HG02588 (cell line): ENCODE results near the gene COL13A1.

Source experiments
- ATAC-seq: cut with Tn5 transposase; IDR thresholded peaks from one replicate; pipeline ENCODE4 v1.9.1; 2021; ENCODE audit warnings: mild to moderate bottlenecking, moderate library complexity; ENCODE audit not compliant: unreplicated experiment

COL13A1 gene

DNA sequence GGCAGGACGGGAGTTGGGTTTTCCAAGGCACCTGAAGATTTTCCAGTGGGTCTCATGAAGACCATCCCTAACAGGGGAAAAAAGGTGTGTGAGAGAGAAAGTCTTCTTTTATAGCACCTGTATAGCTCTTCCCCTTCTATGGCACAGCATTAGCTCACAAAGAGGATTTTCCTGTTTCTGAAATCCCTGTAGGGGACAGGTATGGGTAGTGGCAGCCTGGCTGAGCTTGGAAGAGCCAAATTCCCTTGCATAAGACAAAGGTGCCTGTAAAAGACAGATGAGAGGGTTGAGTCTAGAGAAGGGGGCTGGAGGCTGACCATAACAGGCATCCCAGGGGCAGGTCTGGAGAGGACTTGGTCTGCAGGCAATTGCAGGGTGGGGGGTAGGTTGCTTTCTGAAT lies 63.7 kb downstream of the COL13A1 start:
- ATAC-seq: no peak

GRCh38 chr10:69866246-69866687 lies 64.6 kb downstream of the COL13A1 start:
- ATAC-seq: no peak

GRCh38 chr10:69866688-69867461 lies 65.2 kb downstream of the COL13A1 start:
- ATAC-seq: no peak

DNA sequence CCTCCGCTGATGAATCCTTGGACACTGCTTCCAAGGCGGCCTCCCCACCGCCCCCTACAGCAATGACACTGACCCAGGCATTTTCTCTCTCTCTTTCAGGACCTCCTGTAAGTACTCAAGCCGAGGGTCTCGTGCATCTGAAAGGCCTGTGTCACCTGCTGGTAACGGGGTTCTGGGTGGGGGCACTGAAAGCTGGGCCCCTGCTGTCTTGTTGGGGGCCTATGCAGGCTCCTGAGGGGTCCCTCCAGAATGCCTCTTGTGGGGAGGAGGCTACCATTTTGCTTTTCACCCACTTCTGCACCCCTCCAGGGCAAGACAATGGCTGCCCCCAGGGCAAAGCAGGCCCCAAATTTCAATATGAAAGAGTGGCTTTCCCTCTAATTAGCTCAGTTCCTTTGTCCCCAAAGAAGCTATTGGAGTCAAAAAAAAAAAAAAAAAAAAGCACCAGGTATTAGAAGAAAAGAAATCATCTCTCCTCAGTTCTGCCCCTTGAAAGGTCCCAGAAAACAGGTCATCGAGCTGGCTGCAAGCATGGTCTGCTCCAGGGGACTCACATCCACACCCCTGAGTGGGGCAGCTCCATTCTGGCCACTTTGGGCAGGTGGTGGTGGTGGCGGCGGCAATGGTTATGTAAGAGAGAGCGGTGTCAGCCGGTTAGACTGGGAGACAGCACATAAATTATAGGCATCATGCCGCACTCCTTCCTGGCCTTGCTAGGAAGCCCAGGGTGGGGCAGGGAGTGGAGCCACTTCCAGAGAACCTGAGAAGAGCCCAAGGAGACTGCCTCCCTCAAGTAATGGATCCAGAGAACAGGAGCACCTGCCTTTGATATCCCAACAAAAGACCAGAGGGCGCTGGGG lies 66.2 kb downstream of the COL13A1 start:
- ATAC-seq: no peak

DNA sequence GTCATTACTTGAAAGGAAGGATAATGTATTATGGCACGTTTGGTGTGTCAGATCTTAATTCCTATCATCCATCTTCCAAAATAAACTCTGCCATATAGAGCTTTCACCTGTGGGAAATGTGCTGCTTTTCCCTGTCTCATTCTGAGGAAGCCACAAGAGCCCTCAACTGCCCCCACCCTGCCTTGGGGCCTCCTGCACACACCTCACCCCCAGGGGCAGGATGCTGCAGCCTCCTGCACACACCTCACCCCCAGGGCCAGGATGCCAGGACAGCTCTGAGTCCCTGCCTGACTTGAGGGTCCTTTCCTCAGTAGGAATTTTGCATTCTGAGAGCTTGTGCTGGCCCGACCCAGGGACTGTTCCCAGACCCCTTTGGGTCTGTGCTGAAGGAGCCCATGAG lies 67.1 kb downstream of the COL13A1 start:
- ATAC-seq: no peak

- ATAC-seq: no peak
These were observed 67.7 kb downstream of the COL13A1 start for GRCh38 chr10:69869291-69869961.

DNA sequence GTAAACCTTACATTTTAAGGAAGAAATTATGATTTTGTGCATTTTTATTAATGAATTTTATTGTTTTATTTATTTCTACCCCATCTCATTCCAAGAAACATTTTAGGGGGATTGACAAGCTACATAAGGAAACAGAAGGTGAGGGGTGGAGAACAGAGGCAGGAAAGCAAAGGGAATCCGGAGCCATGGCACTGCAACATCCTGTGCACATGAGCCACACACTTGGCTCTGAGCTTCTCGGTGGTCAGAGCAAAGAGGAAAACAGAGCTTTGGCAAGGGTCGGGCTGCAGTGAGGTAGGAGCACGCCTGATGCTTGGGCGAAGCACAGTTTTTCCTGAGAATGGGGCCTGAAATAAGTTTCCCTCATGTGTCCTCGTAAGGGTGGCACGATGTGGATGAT lies 68.9 kb downstream of the COL13A1 start:
- no peak for ATAC-seq

- no peak for ATAC-seq
These were observed 69.4 kb downstream of the COL13A1 start for GRCh38 chr10:69871074-69871473.

DNA sequence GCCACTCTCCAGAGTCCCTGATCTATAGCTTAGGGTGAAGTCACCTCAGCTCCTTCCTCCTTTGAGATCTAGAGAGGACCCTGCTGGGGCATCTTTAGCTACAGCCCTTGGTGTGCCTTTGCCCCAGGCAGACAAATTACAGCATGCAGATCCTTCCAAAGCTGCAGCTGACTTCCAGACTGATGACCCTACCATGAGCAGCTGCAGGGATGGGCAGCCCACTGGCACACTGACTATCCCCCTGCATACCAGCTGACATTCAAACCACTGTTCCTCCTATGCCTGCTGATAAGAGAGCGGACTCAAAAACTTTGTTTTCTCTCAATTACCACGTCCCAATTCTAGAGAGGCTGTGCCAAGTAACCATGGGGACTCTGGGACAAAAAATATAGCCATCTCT lies 70.6 kb downstream of the COL13A1 start:
- no peak for ATAC-seq

DNA sequence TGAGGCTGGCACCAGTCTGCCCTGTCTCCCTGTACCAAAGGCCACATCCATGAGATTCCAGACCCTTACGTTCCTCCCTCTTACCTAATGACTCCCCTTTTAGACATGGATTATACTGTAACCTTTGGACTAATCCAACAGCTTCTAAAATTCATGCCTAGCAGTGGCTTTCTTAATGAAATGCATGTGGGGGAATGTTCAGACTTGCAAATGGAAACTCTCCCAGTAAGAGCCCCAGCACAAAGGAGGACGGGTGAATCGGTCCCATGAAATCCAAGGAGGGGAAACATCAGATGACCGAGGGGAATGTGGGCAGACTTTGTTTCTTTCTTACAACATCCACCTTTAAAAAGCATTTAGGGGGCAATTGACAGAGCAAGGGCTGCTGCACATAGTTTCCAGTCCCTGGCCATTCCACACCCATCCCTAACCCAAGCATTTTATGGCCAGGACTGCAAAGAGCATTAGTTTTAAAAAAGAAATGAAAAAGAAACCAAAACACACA lies 71.5 kb downstream of the COL13A1 start:
- no peak for ATAC-seq

DNA sequence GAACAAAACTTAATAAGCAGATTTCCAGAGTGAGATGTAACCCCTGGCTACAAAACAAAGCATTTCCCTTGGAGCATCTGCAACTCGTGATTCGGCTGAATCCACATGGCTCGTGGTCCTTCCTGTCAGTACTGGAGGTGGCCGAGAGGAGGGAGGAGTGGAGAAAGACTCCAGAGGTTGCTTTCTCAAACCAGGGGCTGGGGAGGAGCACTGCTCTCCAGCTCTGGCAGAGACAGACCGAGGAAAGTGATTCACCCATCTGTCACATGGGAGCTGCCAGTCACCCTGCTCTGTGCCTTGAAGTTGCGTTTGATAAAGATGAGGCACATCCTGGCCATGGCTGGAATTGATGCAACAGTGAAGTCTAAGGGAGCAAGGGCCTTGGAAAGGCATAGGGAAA lies 72.7 kb downstream of the COL13A1 start:
- no peak for ATAC-seq

- no peak for ATAC-seq
These were observed 74.2 kb downstream of the COL13A1 start for GRCh38 chr10:69875856-69876255.

- ATAC-seq: no peak
These were observed 74.6 kb downstream of the COL13A1 start for GRCh38 chr10:69876286-69876685.

- ATAC-seq: no peak
These were observed 75.2 kb downstream of the COL13A1 start for GRCh38 chr10:69876931-69877330.

DNA sequence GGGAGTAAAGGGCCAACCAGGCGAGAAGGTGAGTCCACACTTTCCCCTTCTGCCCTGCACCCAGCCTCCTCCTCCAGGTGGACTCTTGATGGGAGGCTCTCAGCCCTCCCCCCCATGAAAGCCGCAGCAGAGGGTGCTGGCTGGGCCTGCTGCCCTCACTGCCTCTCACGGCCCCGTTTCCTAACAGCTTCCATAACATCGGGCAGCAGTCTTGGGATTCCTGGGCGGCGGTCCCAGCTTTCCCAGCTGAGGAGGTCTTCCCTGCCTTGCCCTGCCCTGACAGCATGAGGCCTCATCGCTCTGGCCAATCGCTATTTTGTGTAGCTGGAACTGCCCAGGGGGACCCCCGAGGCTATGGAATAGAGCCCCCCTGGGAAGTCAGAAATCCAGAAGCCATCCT lies 76.3 kb downstream of the COL13A1 start:
- ATAC-seq: no peak

DNA sequence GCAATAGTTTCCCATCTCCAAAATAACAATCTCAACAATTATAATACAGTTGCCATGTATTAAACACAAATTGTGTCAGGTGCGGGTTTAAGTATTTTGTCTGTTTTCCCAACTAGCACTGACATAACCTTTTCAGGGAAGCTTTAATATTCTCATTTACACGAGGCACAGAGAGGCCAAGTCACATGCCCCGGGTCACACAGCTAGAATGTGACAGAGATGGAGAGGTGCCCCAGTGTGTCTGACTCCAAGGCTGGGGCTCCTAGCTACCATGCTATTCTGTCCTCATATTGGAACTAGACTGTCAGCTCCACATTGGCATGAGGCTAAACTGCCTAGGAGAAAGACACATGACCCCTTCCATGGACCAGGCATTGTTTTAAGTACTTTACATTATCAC lies 77.2 kb downstream of the COL13A1 start:
- ATAC-seq: no peak

- ATAC-seq: no peak
These were observed 78.0 kb downstream of the COL13A1 start for GRCh38 chr10:69879634-69880257.

- ATAC-seq: no peak
These were observed 78.8 kb downstream of the COL13A1 start for GRCh38 chr10:69880301-69881081.

GRCh38 chr10:69881202-69881601 lies 79.5 kb downstream of the COL13A1 start:
- ATAC-seq: no peak
